T-helper 2 cell treated with Interferon-gamma antibody and Interleukin-4, amounts not matched to agents 5 μg/mL and 100 μg/mL, for 36 hours (primary cell): ENCODE measurements around the gene EFHD1.
A peak's percentile ranks its signal among the peaks of the same experiment; 100 is the strongest.

Experiments used
- DNase-seq: peaks from one replicate; pipeline ENCODE4 v3.0.0; 2021; ENCODE audit warnings: low spot score
- H3K27ac Mint-ChIP-seq: one replicate; pipeline ENCODE4 v1.8.0; 2021; ENCODE audit warnings: mild to moderate bottlenecking, mixed read lengths
- H3K27me3 Mint-ChIP-seq: one replicate; pipeline ENCODE4 v1.8.0; 2021; ENCODE audit warnings: low read depth, mixed read lengths
- H3K36me3 Mint-ChIP-seq: one replicate; pipeline ENCODE4 v1.8.0; 2021; ENCODE audit warnings: low read depth, mixed read lengths
- H3K4me1 Mint-ChIP-seq: one replicate; pipeline ENCODE4 v1.8.0; 2021; ENCODE audit warnings: low read depth, mixed read lengths
- H3K4me3 Mint-ChIP-seq: one replicate; pipeline ENCODE4 v1.8.0; 2022; ENCODE audit warnings: mild to moderate bottlenecking, moderate library complexity, mixed read lengths
- H3K9me3 Mint-ChIP-seq: one replicate; pipeline ENCODE4 v1.8.0; 2021; ENCODE audit warnings: mixed read lengths

EFHD1 gene

DNA sequence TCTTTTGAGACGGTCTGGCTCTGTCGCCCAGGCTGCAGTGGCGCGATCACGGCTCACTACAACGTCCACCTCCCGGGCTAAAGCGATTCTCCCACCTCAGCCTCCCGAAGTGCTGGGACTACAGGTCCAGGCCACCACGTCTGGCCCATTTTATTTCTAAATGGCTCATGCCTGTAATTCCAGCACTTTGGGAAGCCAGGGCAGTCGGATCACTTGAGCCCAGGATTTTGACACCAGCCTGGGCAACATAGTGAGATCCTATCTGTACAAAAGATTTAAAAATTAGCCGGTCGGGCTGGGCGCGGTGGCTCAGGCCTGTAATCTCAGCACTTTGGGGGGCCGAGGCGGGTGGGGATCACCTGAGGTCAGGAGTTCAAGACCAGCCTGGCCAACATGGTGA is 26.4 kb upstream of the EFHD1 start:
- H3K9me3 Mint-ChIP-seq = no peaks in the 10 kb centered on the region
- H3K27me3 Mint-ChIP-seq = peaks cover 16% of the 10 kb centered on the region
- no peaks in the 10 kb centered on the region for H3K4me1 Mint-ChIP-seq
- H3K4me3 Mint-ChIP-seq = no peak overlapping the region
- H3K27ac Mint-ChIP-seq = no peak overlapping the region
- DNase-seq = no peak
- no peaks in the 10 kb centered on the region for H3K36me3 Mint-ChIP-seq

DNA sequence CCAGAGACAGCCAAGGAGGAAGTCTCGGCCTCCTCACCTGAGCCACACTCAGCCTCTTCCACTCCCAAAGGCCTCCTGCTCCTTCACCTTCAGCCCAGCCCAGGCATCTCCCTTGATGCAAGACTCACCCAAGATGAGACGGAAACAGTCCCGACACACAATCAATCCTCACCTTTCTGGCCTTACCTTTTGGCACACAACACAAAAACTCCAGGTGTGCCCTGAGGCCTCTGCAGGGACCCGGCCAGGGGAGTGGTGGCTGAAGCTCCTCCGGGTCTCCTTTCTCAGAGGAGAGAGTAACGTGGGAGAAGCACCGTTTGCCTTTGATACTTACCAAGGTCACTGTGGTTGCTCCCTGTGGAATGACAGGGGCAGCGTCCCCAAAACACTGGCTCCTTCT is 23.8 kb upstream of the EFHD1 start:
- Mint-ChIP-seq H3K27ac (no peak overlapping the region), H3K27me3 (no peaks in the 10 kb centered on the region), H3K4me1 (no peaks in the 10 kb centered on the region), H3K4me3 (no peak overlapping the region), H3K9me3 (no peaks in the 10 kb centered on the region), H3K36me3 (no peaks in the 10 kb centered on the region)
- no peak for DNase-seq

GRCh38 chr2:232610081-232610480 is 23.3 kb upstream of the EFHD1 start:
- Mint-ChIP-seq H3K27ac (no peak overlapping the region), H3K4me1 (no peaks in the 10 kb centered on the region), H3K36me3 (no peaks in the 10 kb centered on the region), H3K4me3 (no peak overlapping the region), H3K9me3 (no peaks in the 10 kb centered on the region), H3K27me3 (no peaks in the 10 kb centered on the region)
- no peak for DNase-seq

DNA sequence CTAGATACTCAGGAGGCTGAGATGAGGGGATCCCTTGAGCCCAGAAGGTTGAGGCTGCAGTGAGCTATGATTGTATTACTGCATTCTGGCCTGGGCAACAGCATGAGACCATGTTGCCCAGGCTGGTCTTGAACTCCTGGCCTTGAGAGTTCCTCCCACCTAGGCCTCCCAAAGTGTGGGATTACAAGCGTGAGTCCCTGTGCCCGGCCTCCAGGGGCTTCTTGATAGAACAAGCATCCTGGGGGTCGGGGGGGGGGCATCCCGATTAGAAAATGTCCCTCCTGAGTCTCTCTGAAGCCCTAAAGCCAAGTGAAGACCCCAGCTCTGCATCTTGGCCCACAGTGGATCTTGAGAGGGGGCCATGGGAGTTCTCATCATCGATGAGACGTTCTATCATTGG is 22.3 kb upstream of the EFHD1 start:
- no peak overlapping the region for H3K27ac Mint-ChIP-seq
- H3K4me1 Mint-ChIP-seq = no peaks in the 10 kb centered on the region
- H3K36me3 Mint-ChIP-seq = no peaks in the 10 kb centered on the region
- H3K27me3 Mint-ChIP-seq = no peaks in the 10 kb centered on the region
- no peaks in the 10 kb centered on the region for H3K9me3 Mint-ChIP-seq
- H3K4me3 Mint-ChIP-seq = no peak overlapping the region
- DNase-seq = no peak

GRCh38 chr2:232611559-232612218 is 21.7 kb upstream of the EFHD1 start:
- H3K27ac Mint-ChIP-seq = no peak overlapping the region
- DNase-seq = peak; percentile 36
- H3K27me3 Mint-ChIP-seq = no peaks in the 10 kb centered on the region
- no peaks in the 10 kb centered on the region for H3K4me1 Mint-ChIP-seq
- H3K9me3 Mint-ChIP-seq = no peaks in the 10 kb centered on the region
- H3K4me3 Mint-ChIP-seq = no peak overlapping the region
- no peaks in the 10 kb centered on the region for H3K36me3 Mint-ChIP-seq

GRCh38 chr2:232613538-232614134 is 19.8 kb upstream of the EFHD1 start:
- H3K4me1 Mint-ChIP-seq = no peaks in the 10 kb centered on the region
- no peaks in the 10 kb centered on the region for H3K36me3 Mint-ChIP-seq
- H3K4me3 Mint-ChIP-seq = no peak overlapping the region
- H3K27ac Mint-ChIP-seq = no peak overlapping the region
- H3K9me3 Mint-ChIP-seq = no peaks in the 10 kb centered on the region
- DNase-seq = no peak
- H3K27me3 Mint-ChIP-seq = no peaks in the 10 kb centered on the region

DNA sequence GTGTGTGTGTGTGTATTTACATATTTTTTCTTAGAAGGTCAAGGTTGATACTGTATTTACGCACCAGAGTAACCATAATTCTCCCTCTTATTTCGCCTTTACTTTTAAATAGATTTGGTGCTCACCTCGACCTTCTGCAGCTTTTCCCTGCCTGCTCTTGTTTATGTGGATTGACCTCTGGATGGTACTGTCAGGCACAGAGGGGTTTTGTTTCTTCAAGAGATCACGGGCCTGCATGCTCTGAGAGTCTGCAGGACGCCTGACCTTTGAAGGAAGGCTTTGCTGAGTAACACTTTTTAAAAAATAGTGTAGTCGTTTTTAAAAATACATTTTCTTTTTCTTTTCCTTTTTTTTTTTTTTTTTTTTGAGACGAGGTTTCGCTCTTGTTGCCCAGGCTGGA is 18.1 kb upstream of the EFHD1 start:
- no peak for DNase-seq
- Mint-ChIP-seq H3K27me3 (no peaks in the 10 kb centered on the region), H3K27ac (no peak overlapping the region), H3K4me1 (no peaks in the 10 kb centered on the region), H3K9me3 (no peaks in the 10 kb centered on the region), H3K36me3 (no peaks in the 10 kb centered on the region), H3K4me3 (no peak overlapping the region)

DNA sequence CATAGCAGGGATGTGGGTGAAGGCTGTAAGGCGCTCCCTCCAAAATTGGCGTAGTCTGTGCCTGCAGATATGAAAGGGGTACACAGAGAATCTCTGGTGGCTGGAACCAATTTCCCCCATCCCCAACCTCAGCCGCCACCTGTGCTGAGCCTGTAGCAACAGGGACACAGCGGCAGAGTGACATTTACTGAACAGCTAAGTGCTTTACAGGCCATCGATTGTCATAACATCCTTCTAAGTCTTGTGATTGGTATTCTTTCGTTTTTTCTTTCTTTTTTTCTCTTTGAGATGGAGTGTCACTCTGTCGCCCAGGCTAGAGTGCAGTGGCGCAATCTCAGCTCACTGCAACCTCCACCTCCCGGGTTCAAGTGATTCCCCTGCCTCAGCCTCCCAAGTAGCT is 12.2 kb upstream of the EFHD1 start:
- Mint-ChIP-seq H3K4me3 (no peak overlapping the region), H3K4me1 (no peaks in the 10 kb centered on the region), H3K27me3 (peaks cover 7% of the 10 kb centered on the region), H3K9me3 (no peaks in the 10 kb centered on the region), H3K36me3 (no peaks in the 10 kb centered on the region), H3K27ac (no peak overlapping the region)
- DNase-seq = no peak

DNA sequence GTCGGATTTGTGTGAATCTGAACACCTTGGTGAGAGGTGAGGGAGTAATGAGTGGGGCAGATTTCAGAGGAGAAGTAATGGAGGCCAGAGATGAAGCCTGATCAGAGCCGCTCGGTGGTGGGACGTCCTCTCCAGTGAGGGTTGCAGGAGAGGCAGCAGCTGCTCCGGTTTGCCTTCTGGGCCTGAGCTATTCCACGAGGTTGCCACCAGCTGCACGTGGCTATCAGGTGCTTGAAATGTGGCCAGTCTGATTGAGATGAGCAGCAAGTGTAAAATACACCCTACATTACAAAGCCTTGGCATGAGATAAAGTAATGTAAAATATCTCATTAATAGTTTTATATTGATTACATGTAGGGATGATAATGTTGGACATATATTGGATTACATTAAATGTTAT is 10.8 kb upstream of the EFHD1 start:
- no peak overlapping the region for H3K27ac Mint-ChIP-seq
- no peaks in the 10 kb centered on the region for H3K9me3 Mint-ChIP-seq
- H3K27me3 Mint-ChIP-seq = peaks cover 9% of the 10 kb centered on the region
- DNase-seq = no peak
- H3K4me3 Mint-ChIP-seq = no peak overlapping the region
- no peaks in the 10 kb centered on the region for H3K36me3 Mint-ChIP-seq
- no peaks in the 10 kb centered on the region for H3K4me1 Mint-ChIP-seq

DNA sequence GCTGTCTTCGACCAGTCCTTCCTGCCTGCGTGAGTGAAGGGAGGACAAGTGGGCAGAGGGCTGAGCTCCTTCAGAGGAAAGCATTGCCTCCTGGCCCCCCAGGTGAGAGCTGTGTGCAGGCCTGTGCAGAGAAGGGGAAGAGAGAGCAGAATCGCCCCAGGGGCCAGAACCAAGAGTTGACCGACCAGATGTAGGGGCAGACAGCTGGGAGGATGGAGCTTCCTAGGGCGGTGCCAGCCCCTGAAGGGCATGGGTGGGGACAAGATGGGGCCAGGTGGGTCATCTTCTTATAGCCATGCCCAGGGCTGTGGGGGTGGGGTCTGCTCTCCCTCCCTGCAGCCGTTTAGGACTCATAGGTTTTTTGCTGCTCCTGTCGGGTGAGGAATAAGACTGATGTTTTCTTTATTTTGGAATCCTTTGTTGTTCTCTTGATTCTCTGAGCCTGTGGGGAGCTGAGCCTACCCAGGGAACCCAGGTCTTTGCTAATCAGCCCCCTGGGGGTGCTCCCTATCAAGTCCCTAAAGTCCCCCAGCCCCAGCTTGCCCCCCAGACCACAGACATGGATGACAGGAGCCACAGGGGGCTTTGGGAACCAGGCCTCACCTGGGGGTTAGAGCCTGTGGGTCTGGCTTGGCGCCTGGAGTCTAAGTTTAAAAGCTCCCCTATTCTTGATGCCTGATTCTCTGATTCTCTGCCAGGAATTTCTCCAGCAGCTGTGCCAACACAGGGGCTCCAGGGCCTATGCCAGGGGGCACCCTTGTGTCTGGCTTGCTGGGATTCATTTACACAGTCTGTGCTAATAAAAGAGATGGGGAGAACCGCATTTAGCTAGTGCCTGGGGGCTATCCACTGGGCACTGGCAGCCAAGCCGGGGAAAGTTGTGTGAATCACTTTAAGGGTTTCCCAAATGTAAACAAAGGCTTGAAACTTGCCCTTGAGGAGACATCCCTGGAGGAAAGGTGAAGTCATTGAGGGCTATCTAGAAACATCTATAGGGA is 9.3 kb upstream of the EFHD1 start:
- no peak for DNase-seq
- H3K27me3 Mint-ChIP-seq = peaks cover 9% of the 10 kb centered on the region
- H3K4me1 Mint-ChIP-seq = no peaks in the 10 kb centered on the region
- H3K36me3 Mint-ChIP-seq = no peaks in the 10 kb centered on the region
- no peak overlapping the region for H3K27ac Mint-ChIP-seq
- H3K4me3 Mint-ChIP-seq = no peak overlapping the region
- no peaks in the 10 kb centered on the region for H3K9me3 Mint-ChIP-seq

DNA sequence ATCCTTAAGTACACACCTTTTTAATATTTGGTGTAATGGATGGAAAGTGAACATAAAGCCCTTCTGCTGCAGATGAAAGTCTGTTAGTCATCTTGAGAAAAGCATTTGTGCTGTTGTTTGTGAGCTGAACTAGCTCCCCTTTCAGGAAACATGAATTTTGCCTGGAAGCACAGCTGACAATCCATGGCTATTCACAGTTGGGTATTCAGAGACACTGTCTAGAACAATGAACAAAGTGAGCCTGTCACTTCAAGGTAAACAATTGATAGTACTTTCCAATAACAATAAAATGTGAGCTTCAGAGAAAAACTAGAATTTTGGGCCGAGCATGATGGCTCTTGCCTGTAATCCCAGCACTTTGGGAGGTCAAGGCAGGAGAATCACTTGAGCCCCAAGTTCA is 6.8 kb upstream of the EFHD1 start:
- Mint-ChIP-seq H3K4me1 (no peaks in the 10 kb centered on the region), H3K36me3 (no peaks in the 10 kb centered on the region), H3K27me3 (peaks cover 16% of the 10 kb centered on the region), H3K27ac (no peak overlapping the region), H3K4me3 (no peak overlapping the region), H3K9me3 (no peaks in the 10 kb centered on the region)
- DNase-seq = no peak

- Mint-ChIP-seq H3K4me1 (no peaks in the 10 kb centered on the region), H3K27ac (no peak overlapping the region), H3K4me3 (no peak overlapping the region), H3K27me3 (peaks cover 24% of the 10 kb centered on the region), H3K9me3 (no peaks in the 10 kb centered on the region), H3K36me3 (no peaks in the 10 kb centered on the region)
- no peak for DNase-seq
Observed at GRCh38 chr2:232628466-232629128, 4.8 kb upstream of the EFHD1 start.

- no peaks in the 10 kb centered on the region for H3K9me3 Mint-ChIP-seq
- DNase-seq = no peak
- no peak overlapping the region for H3K27ac Mint-ChIP-seq
- peaks cover 23% of the 10 kb centered on the region for H3K27me3 Mint-ChIP-seq
- H3K4me3 Mint-ChIP-seq = no peak overlapping the region
- H3K36me3 Mint-ChIP-seq = no peaks in the 10 kb centered on the region
- H3K4me1 Mint-ChIP-seq = no peaks in the 10 kb centered on the region
Observed at GRCh38 chr2:232629129-232629475, 4.3 kb upstream of the EFHD1 start.
